Vagina (tissue), 2 donors: Measurements from ENCODE around the gene CAB39.

Experiments used
- POLR2A ChIP-seq, 2 donors: fragments of 450-650 bp; IDR thresholded peaks; one replicate each; pipeline ENCODE4 v1.6.1; 2017; ENCODE audit warnings: antibody characterized with exemption in 2 of 2, mild to moderate bottlenecking in 2 of 2, moderate library complexity in 2 of 2
- POLR2AphosphoS5 ChIP-seq, 2 donors: sonication (generic); formaldehyde crosslinking; IDR thresholded peaks; one replicate each; pipeline ENCODE4 v1.9.0; 2017; ENCODE audit warnings: antibody characterized with exemption in 2 of 2, mild to moderate bottlenecking in 2 of 2, low read depth in 1 of 2; ENCODE audit not compliant: insufficient read depth in 1 of 2
- TF ChIP-seq, protein P1 (sequence below), 3 experiments: fragments of 450-650 bp in 2 of 3; fragments of 200-600 bp in 1 of 3; sonication (generic) in 1 of 3; IDR thresholded peaks; one replicate each; pipeline ENCODE4 v1.5.1; 2017 to 2019; ENCODE audit warnings: antibody characterized with exemption in 3 of 3, mild to moderate bottlenecking in 2 of 3, moderate library complexity in 2 of 3

DNA sequence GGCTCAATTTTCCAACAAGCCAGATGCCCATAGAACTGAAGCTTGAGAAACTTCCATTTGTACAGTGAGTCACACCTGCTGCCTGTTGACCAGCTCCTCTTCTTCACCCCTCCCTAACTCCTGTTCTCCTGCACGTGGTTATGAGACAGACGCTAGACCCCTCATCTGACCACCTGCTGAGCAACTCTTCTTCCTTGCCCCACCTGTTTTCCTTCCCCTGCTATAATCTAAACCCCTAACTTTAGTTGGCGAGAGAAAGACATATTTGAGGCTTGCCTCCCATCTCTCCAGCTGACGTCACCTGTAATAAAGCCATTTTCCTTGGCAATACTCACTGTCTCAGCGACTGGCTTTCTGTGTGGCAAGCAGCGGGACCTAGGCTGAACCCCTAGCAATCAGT lies 129.8 kb downstream of the CAB39 start:
- TF ChIP-seq, protein P1, sequence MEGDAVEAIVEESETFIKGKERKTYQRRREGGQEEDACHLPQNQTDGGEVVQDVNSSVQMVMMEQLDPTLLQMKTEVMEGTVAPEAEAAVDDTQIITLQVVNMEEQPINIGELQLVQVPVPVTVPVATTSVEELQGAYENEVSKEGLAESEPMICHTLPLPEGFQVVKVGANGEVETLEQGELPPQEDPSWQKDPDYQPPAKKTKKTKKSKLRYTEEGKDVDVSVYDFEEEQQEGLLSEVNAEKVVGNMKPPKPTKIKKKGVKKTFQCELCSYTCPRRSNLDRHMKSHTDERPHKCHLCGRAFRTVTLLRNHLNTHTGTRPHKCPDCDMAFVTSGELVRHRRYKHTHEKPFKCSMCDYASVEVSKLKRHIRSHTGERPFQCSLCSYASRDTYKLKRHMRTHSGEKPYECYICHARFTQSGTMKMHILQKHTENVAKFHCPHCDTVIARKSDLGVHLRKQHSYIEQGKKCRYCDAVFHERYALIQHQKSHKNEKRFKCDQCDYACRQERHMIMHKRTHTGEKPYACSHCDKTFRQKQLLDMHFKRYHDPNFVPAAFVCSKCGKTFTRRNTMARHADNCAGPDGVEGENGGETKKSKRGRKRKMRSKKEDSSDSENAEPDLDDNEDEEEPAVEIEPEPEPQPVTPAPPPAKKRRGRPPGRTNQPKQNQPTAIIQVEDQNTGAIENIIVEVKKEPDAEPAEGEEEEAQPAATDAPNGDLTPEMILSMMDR (IDR thresholded peaks at IDR 0.05) = no peak
- TF ChIP-seq POLR2A (IDR thresholded peaks at IDR 0.05) (no peak), POLR2AphosphoS5 (IDR thresholded peaks at IDR 0.05; ENCODE audit: insufficient read depth in 1 of 2, low read depth in 1 of 2) (no peak)
